ENCODE measurements around the gene B3GNT2. TPM values are rescaled to one million over a fixed set of nuclear protein-coding genes. Genes with fewer than 3 reads are reported as not detected.
A peak's percentile ranks its signal among the peaks of the same experiment; 100 is the strongest.

Gene B3GNT2
- total and polyA plus RNA-seq, 9 of the 15 experiments (the other 6 are each of a cell fraction or from before 2014, with no cell fraction given), result 6.0 to 38.9 (median 25.0) TPM

GRCh38 chr2:62177392-62178049, 18.4 kb upstream of the B3GNT2 start (continued):
- TF ChIP-seq PYGO2 (tag; IDR thresholded peaks at IDR 0.05), result no peak
- TF ChIP-seq KLF13 (tag; IDR thresholded peaks at IDR 0.05; ENCODE audit: borderline replicate concordance, low read depth), result no peak
- no peak for TF ChIP-seq MEF2D (tag; conservative IDR thresholded peaks at IDR 0.05; ENCODE audit: low read depth)
- TF ChIP-seq SIN3B (IDR thresholded peaks at IDR 0.05; ENCODE audit: low read depth), result no peak
- no peak for TF ChIP-seq CBX2 (IDR thresholded peaks at IDR 0.05; ENCODE audit: insufficient read depth, low read length, poor library complexity, severe bottlenecking)
- TF ChIP-seq, protein P1, sequence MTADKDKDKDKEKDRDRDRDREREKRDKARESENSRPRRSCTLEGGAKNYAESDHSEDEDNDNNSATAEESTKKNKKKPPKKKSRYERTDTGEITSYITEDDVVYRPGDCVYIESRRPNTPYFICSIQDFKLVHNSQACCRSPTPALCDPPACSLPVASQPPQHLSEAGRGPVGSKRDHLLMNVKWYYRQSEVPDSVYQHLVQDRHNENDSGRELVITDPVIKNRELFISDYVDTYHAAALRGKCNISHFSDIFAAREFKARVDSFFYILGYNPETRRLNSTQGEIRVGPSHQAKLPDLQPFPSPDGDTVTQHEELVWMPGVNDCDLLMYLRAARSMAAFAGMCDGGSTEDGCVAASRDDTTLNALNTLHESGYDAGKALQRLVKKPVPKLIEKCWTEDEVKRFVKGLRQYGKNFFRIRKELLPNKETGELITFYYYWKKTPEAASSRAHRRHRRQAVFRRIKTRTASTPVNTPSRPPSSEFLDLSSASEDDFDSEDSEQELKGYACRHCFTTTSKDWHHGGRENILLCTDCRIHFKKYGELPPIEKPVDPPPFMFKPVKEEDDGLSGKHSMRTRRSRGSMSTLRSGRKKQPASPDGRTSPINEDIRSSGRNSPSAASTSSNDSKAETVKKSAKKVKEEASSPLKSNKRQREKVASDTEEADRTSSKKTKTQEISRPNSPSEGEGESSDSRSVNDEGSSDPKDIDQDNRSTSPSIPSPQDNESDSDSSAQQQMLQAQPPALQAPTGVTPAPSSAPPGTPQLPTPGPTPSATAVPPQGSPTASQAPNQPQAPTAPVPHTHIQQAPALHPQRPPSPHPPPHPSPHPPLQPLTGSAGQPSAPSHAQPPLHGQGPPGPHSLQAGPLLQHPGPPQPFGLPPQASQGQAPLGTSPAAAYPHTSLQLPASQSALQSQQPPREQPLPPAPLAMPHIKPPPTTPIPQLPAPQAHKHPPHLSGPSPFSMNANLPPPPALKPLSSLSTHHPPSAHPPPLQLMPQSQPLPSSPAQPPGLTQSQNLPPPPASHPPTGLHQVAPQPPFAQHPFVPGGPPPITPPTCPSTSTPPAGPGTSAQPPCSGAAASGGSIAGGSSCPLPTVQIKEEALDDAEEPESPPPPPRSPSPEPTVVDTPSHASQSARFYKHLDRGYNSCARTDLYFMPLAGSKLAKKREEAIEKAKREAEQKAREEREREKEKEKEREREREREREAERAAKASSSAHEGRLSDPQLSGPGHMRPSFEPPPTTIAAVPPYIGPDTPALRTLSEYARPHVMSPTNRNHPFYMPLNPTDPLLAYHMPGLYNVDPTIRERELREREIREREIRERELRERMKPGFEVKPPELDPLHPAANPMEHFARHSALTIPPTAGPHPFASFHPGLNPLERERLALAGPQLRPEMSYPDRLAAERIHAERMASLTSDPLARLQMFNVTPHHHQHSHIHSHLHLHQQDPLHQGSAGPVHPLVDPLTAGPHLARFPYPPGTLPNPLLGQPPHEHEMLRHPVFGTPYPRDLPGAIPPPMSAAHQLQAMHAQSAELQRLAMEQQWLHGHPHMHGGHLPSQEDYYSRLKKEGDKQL (CRISPR knock-in tag; IDR thresholded peaks at IDR 0.05; ENCODE audit: borderline replicate concordance), result no peak
- TF ChIP-seq ETS2 (tag; IDR thresholded peaks at IDR 0.05; ENCODE audit: borderline replicate concordance, poor library complexity, severe bottlenecking), result no peak
- TF ChIP-seq TEAD1 (CRISPR knock-in tag; IDR thresholded peaks at IDR 0.05), result 0 out of 4 replicates have a peak, but pooled peaks of 1 of the 2 experiments have one; percentile 38
- TF ChIP-seq MAFF (IDR thresholded peaks at IDR 0.05; ENCODE audit: low read length), result no peak
- peak; percentile 86 for TF ChIP-seq CBFA2T3 (IDR thresholded peaks at IDR 0.05)
- no peak for TF ChIP-seq BRD4 (IDR thresholded peaks at IDR 0.05)
- no peak for TF ChIP-seq FOXK1 (CRISPR knock-in tag; IDR thresholded peaks at IDR 0.05; ENCODE audit: borderline replicate concordance)
- TF ChIP-seq ADNP (tag; IDR thresholded peaks at IDR 0.05), result no peak

Measured in K562 (cell line).